Measurements from ENCODE around the gene DENND2A.
"Not testable (repeated sequence)": the region's sequence is repeated elsewhere in the genome, so short reads cannot be mapped to it uniquely, and the experiment has no call there.

DENND2A gene

GRCh38 chr7:140623980-140624379 lies 16.6 kb downstream of the DENND2A start:
- H3K9me3 ChIP-seq (ENCODE audit: control insufficient read depth, insufficient read depth, low read length), result no peaks in the 10 kb centered on the region
- H3K79me2 ChIP-seq (ENCODE audit: control insufficient read depth, low read length), result no peaks in the 10 kb centered on the region
- H3K27ac ChIP-seq (ENCODE audit: low read depth, low read length), result no peak overlapping the region
- 0 out of 2 replicates have a peak, but pooled peaks cover 3% of the 10 kb centered on the region for H3K27me3 ChIP-seq (ENCODE audit: control insufficient read depth, low read length)
- no peaks in the 10 kb centered on the region for H3K36me3 ChIP-seq (ENCODE audit: control insufficient read depth, low read length)
- no peaks in the 10 kb centered on the region for H4K20me1 ChIP-seq (ENCODE audit: control insufficient read depth, insufficient read depth, low read depth, low read length)
- no peak overlapping the region for H3K4me3 ChIP-seq (ENCODE audit: low read length)
- H3K9me2 ChIP-seq (replicated peaks; ENCODE audit: control insufficient read depth, low read length), result no peaks in the 10 kb centered on the region
- no peaks in the 10 kb centered on the region for H3F3A ChIP-seq (ENCODE audit: control insufficient read depth, insufficient read depth)
- no peak overlapping the region for H3K4me2 ChIP-seq (ENCODE audit: low read length)
- H3K4me1 ChIP-seq (ENCODE audit: control insufficient read depth, low read length), result peaks cover 8% of the 10 kb centered on the region
- no peak for TF ChIP-seq CTCF (IDR thresholded peaks at IDR 0.05; ENCODE audit: low read depth, low read length, poor library complexity, severe bottlenecking)
- no peak for TF ChIP-seq EZH2phosphoT487 (IDR thresholded peaks at IDR 0.05; ENCODE audit: borderline replicate concordance, low read length)

- no peaks in the 10 kb centered on the region for H3K79me2 ChIP-seq (ENCODE audit: control insufficient read depth, low read length)
- TF ChIP-seq EZH2phosphoT487 (IDR thresholded peaks at IDR 0.05; ENCODE audit: borderline replicate concordance, low read length) (no peak), CTCF (IDR thresholded peaks at IDR 0.05; ENCODE audit: low read depth, low read length, poor library complexity, severe bottlenecking) (no peak)
- no peaks in the 10 kb centered on the region for H3K27me3 ChIP-seq (ENCODE audit: control insufficient read depth, low read length)
- H3F3A ChIP-seq (ENCODE audit: control insufficient read depth, insufficient read depth), result no peaks in the 10 kb centered on the region
- peak overlapping the region; percentile 30; the same call in 1 of the 2 replicates for H3K4me2 ChIP-seq (ENCODE audit: low read length)
- H3K9me3 ChIP-seq (ENCODE audit: control insufficient read depth, insufficient read depth, low read length), result no peaks in the 10 kb centered on the region
- H3K4me3 ChIP-seq (ENCODE audit: low read length), result no peak overlapping the region
- no peaks in the 10 kb centered on the region for H3K36me3 ChIP-seq (ENCODE audit: control insufficient read depth, low read length)
- H3K4me1 ChIP-seq (ENCODE audit: control insufficient read depth, low read length), result peaks cover 8% of the 10 kb centered on the region
- H4K20me1 ChIP-seq (ENCODE audit: control insufficient read depth, insufficient read depth, low read depth, low read length), result no peaks in the 10 kb centered on the region
- no peaks in the 10 kb centered on the region for H3K9me2 ChIP-seq (replicated peaks; ENCODE audit: control insufficient read depth, low read length)
- H3K27ac ChIP-seq (ENCODE audit: low read depth, low read length), result 0 out of 2 replicates have a peak overlapping the region, but pooled peaks have one; percentile 0
Observed at GRCh38 chr7:140621401-140622021, 19.1 kb downstream of the DENND2A start.

- not testable (repeated sequence) for H3K9me2 ChIP-seq (replicated peaks; ENCODE audit: control insufficient read depth, low read length); H3K27ac ChIP-seq (ENCODE audit: low read depth, low read length); H3K4me3 ChIP-seq (ENCODE audit: low read length); H3K9me3 ChIP-seq (ENCODE audit: control insufficient read depth, insufficient read depth, low read length); H4K20me1 ChIP-seq (ENCODE audit: control insufficient read depth, insufficient read depth, low read depth, low read length); H3K36me3 ChIP-seq (ENCODE audit: control insufficient read depth, low read length); H3F3A ChIP-seq (ENCODE audit: control insufficient read depth, insufficient read depth); H3K4me1 ChIP-seq (ENCODE audit: control insufficient read depth, low read length); H3K79me2 ChIP-seq (ENCODE audit: control insufficient read depth, low read length); H3K4me2 ChIP-seq (ENCODE audit: low read length); H3K27me3 ChIP-seq (ENCODE audit: control insufficient read depth, low read length)
Observed at GRCh38 chr7:140619915-140620510, 20.6 kb downstream of the DENND2A start.

- Histone ChIP-seq H3K4me3 (ENCODE audit: low read length) (no peak overlapping the region), H3K36me3 (ENCODE audit: control insufficient read depth, low read length) (no peaks in the 10 kb centered on the region), H3K27me3 (ENCODE audit: control insufficient read depth, low read length) (no peaks in the 10 kb centered on the region), H3K9me2 (replicated peaks; ENCODE audit: control insufficient read depth, low read length) (no peaks in the 10 kb centered on the region), H3K4me2 (ENCODE audit: low read length) (no peak overlapping the region), H3K27ac (ENCODE audit: low read depth, low read length) (no peak overlapping the region), H3F3A (ENCODE audit: control insufficient read depth, insufficient read depth) (no peaks in the 10 kb centered on the region), H3K9me3 (ENCODE audit: control insufficient read depth, insufficient read depth, low read length) (no peaks in the 10 kb centered on the region), H3K79me2 (ENCODE audit: control insufficient read depth, low read length) (no peaks in the 10 kb centered on the region), H4K20me1 (ENCODE audit: control insufficient read depth, insufficient read depth, low read depth, low read length) (no peaks in the 10 kb centered on the region), H3K4me1 (ENCODE audit: control insufficient read depth, low read length) (peaks cover 8% of the 10 kb centered on the region)
- TF ChIP-seq EZH2phosphoT487 (IDR thresholded peaks at IDR 0.05; ENCODE audit: borderline replicate concordance, low read length) (no peak), CTCF (IDR thresholded peaks at IDR 0.05; ENCODE audit: low read depth, low read length, poor library complexity, severe bottlenecking) (no peak)
Observed at GRCh38 chr7:140619176-140619575, 21.4 kb downstream of the DENND2A start.

Data from DOHH2 (cell line).